Right renal cortex interstitium (tissue), 3 donors: Measurements from ENCODE around the gene MUC5B. TPM values are rescaled to one million over a fixed set of nuclear protein-coding genes. Genes with fewer than 3 reads are reported as not detected.

Experiments used
- DNase-seq, 3 donors: peaks; one replicate each; pipeline ENCODE4 v3.0.0-alpha.2; 2013; ENCODE audit warnings: low read depth in 3 of 3, low spot score in 2 of 3
- polyA plus RNA-seq, 3 donors: library from polyadenylated mRNA; unstranded; fragments of 120-200 nt; gene quantifications; one replicate each; pipeline ENCODE4 v1.2.1, GENCODE V29; 2013; ENCODE audit not compliant: insufficient read length in 3 of 3

The MUC5B gene
- polyA plus RNA-seq, 3 donors = under 0.01 to 0.01 TPM; not detected in 1

- no peak for DNase-seq
Observed at GRCh38 chr11:1219834-1220815, 2.7 kb upstream of the MUC5B start.

- DNase-seq = no peak
Observed at GRCh38 chr11:1220941-1221721, 1.7 kb upstream of the MUC5B start.

- no peak for DNase-seq
Observed at GRCh38 chr11:1221848-1222311, 986 bp upstream of the MUC5B start.

- no peak for DNase-seq
Observed at GRCh38 chr11:1223346-1224110, 662 bp downstream of the MUC5B start.

- no peak for DNase-seq
Observed at GRCh38 chr11:1224111-1224490, 1.2 kb downstream of the MUC5B start.

GRCh38 chr11:1224491-1225385 lies 1.9 kb downstream of the MUC5B start:
- DNase-seq = no peak

GRCh38 chr11:1225386-1226225 lies 2.7 kb downstream of the MUC5B start:
- no peak for DNase-seq

GRCh38 chr11:1226226-1226985 lies 3.5 kb downstream of the MUC5B start:
- DNase-seq = no peak

- no peak for DNase-seq
Observed at GRCh38 chr11:1226986-1227550, 4.2 kb downstream of the MUC5B start.

GRCh38 chr11:1227551-1228100 lies 4.8 kb downstream of the MUC5B start:
- no peak for DNase-seq

- no peak for DNase-seq
Observed at GRCh38 chr11:1228101-1228821, 5.4 kb downstream of the MUC5B start.

GRCh38 chr11:1228921-1229451 lies 6.1 kb downstream of the MUC5B start:
- DNase-seq = no peak

GRCh38 chr11:1229471-1230120 lies 6.7 kb downstream of the MUC5B start:
- no peak for DNase-seq

- no peak for DNase-seq
Observed at GRCh38 chr11:1230121-1230455, 7.2 kb downstream of the MUC5B start.

GRCh38 chr11:1230456-1231395 lies 7.9 kb downstream of the MUC5B start:
- DNase-seq = no peak
